Fibroblast of pulmonary artery (primary cell): ENCODE results near the gene VEPH1.

ENCODE experiments used
- DNase-seq: peaks from one replicate; pipeline ENCODE4 v3.0.0-alpha.2; 2010; ENCODE audit warnings: low read depth
- H3K4me3 ChIP-seq: replicated peaks from 2 replicates; pipeline ENCODE4 v1.5.1; 2011; ENCODE audit warnings: low read depth, mild to moderate bottlenecking, control low read depth, low read length, moderate library complexity
- TF ChIP-seq, protein P1 (sequence below): IDR thresholded peaks from 2 replicates; pipeline ENCODE4 v1.5.1; 2011; ENCODE audit warnings: mild to moderate bottlenecking, control low read depth, low read length, inconsistent platforms; ENCODE audit errors: missing control alignments

The VEPH1 gene

DNA sequence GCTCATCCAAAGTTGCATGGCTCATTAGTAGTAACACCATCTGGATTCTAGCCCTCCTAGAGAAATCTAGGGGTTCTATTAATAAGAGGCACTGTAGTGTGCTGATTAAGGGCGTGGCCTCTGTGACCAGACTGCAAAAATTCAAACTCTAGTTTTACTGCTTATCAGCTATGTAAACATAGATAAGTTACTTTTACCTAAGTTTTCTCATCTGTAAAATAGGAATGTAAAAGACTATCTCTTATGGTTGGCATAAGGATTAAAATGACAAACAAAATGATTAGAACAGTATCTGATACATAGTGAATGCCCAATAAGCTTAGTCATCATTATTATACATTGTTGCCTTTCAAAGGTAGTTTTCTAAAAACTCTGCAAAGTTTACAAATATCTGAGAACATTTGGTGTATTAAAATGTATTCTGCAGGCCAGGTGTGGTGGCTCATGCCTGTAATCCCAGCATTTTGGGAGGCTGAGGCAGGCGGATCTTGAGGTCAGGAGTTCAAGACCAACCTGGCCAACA lies 62.1 kb downstream of the VEPH1 start:
- DNase-seq = no peak
- TF ChIP-seq, protein P1, sequence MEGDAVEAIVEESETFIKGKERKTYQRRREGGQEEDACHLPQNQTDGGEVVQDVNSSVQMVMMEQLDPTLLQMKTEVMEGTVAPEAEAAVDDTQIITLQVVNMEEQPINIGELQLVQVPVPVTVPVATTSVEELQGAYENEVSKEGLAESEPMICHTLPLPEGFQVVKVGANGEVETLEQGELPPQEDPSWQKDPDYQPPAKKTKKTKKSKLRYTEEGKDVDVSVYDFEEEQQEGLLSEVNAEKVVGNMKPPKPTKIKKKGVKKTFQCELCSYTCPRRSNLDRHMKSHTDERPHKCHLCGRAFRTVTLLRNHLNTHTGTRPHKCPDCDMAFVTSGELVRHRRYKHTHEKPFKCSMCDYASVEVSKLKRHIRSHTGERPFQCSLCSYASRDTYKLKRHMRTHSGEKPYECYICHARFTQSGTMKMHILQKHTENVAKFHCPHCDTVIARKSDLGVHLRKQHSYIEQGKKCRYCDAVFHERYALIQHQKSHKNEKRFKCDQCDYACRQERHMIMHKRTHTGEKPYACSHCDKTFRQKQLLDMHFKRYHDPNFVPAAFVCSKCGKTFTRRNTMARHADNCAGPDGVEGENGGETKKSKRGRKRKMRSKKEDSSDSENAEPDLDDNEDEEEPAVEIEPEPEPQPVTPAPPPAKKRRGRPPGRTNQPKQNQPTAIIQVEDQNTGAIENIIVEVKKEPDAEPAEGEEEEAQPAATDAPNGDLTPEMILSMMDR = no peak
- H3K4me3 ChIP-seq = peak overlapping the region; percentile 73

DNA sequence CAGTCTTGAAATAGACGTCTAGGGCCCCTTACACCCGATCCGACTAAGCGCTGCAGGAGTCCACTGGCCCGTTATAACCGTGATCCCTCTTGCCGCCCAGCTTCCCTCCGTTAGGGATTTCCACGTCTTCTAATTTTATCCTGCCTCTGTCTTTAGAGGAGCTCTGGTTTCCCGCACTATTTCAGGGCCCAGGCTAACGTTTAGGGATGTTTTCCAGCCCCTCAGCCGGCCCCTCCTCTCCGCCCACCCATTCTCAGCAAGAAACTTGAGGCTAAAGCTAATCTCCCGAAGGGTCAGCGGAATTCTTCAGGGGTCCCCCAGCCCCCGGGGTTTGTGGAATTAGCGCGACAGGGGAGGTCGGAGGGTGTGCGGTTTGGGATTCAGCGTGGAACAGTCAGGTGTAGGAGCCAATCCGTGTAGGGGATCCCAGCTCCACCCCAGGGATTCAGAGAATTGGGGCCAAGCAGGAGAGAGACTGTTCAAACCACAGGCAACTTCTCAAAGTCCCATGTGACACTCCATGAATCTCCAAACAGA lies 65.0 kb downstream of the VEPH1 start:
- TF ChIP-seq, protein P1 = no peak
- DNase-seq = peak; percentile 42
- H3K4me3 ChIP-seq = peak overlapping the region; percentile 73

DNA sequence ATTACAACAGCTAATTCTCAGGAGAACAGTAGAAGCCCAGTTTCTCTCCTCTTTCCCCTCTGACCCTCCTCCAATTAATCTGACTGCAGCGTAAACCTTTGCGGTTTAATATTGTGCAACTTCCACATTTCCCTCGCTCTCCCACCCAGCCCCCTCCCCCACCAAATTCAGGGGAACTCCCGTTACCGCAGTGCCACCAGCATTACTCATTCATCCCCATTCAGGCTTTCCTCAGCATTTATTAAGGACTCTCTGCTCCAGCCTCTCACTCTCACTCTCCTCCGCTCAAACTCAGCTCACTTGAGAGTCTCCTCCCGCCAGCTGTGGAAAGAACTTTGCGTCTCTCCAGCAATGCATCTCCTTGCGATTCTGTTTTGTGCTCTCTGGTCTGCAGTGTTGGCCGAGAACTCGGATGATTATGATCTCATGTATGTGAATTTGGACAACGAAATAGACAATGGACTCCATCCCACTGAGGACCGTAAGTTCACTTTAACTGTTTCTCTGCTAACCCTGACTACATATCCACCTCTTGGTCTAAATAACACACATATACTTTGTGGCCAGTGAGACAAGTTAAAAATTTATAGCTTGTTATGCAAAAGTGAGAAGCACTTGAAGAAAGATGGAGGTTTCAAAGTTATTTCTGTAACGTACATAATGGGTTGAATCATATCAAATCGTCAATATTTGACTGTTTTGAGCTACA lies 66.5 kb downstream of the VEPH1 start, which contains the start of gene PTX3:
Gene PTX3 (plus strand): TSS at position 268 of the 709 bp plus-strand sequence. CDS start 84 bp downstream, at position 352.
- H3K4me3 ChIP-seq = peak within 1 kb of the TSS; percentile 73
- TF ChIP-seq, protein P1 = no peak
- DNase-seq = peak; percentile 95

DNA sequence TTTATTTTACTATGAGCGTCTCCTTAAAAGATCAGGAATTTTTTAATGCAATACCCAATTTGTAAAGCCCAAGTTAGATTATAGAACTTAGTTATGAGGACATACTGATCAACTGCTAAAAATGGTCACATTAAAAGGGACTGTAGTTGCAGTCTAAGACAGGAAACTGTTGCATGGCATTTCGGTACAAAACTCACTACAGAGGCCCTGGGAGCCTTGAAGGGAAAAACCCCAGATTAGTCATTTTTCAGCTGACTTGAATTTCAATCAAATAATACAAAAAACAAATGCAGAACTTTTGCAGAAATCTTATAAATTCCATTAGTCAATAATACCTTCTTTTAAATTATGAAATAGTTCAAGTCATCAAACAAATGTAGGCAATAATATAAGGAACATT lies 73.5 kb downstream of the VEPH1 start:
- TF ChIP-seq, protein P1 = no peak
- no peak overlapping the region for H3K4me3 ChIP-seq
- peak; percentile 68 for DNase-seq

DNA sequence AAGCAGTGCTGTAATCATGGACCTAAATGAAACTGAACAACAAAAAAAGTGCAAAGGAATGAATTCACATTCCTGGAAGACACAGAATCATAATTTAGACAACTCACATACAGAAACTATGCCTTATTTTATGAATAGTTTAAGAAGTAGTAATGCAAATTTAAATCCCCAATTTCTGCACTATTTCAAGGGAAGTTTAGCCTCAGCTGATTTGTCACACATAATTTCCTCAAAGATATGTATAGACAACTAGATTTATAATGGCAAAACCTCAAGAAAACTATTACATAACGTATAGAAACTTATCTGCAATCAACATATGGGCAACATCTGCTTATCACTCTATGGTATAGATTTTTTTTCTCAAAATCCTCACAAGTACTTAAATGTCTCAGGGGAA lies 74.4 kb downstream of the VEPH1 start:
- TF ChIP-seq, protein P1 = no peak
- no peak overlapping the region for H3K4me3 ChIP-seq
- no peak for DNase-seq

DNA sequence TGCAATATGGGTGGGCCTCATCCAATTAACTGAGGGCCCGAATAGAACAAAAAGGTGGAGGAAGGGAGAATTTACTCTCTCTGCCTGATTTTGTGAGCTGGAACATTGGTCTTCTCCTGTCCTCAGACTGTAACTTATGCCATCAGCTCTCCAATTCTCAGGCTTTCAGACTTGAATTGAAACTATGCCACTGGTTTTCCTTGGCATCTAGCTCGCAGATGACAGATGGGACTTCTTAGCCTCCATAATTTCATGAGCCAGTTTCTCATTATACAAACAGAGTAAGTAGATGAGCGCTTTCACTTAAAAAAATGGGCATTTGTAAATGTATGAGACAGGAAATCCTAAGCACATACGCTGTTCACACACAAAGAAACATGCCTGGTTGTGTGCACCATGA lies 75.3 kb downstream of the VEPH1 start:
- DNase-seq = no peak
- H3K4me3 ChIP-seq = no peak overlapping the region
- TF ChIP-seq, protein P1 = no peak
